Dermis microvascular lymphatic vessel endothelial cell (primary cell): ENCODE data around the gene HAPLN1. TPM values are rescaled to one million over a fixed set of nuclear protein-coding genes. Genes with fewer than 3 reads are reported as not detected.
A peak's percentile ranks its signal among the peaks of the same experiment; 100 is the strongest.

ENCODE experiments used
- DNase-seq, 2 donors: peaks; one replicate each; pipeline versions ENCODE4 v3.0.0 to v3.0.0-alpha.2; 2010; ENCODE audit warnings: low read depth in 2 of 2
- total RNA-seq: library from RNA; depleted of rRNA; stranded (reverse); fragments of >200 nt; gene quantifications from 2 replicates; pipeline ENCODE4 v1.2.1, GENCODE V29; 2014

Gene HAPLN1
- total RNA-seq, 1 donor from 2014 or later: not detected

DNA sequence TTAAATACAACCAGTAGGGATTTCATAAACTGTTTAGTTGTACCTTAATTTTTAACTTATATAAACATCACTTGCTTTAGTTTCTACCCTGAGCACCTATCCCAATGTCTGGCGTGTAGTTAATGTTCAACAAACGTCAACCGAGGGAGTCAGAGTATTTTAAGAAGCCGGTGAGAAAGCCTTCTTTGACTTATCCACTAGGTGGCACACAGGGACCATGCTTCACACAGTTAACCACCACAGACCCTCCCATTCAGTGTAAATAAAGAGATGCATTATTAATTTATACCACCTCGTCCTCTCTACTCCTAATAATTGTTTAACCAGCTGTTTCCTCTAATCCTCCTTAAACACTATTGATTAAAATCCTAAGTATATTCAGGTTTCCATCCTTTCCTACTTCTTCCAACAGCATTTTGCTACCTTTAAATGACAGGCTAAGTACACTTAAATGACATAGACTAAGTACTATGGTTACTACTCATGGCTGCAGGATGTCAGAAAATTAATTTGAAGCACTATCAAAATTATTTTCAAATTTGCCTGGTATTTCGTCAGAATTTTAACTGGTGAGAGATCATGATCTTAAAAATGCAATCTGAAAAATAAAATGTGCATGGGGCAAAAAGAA is 2.3 kb downstream of the HAPLN1 start:
- DNase-seq: peak; percentile 40 to 73

DNA sequence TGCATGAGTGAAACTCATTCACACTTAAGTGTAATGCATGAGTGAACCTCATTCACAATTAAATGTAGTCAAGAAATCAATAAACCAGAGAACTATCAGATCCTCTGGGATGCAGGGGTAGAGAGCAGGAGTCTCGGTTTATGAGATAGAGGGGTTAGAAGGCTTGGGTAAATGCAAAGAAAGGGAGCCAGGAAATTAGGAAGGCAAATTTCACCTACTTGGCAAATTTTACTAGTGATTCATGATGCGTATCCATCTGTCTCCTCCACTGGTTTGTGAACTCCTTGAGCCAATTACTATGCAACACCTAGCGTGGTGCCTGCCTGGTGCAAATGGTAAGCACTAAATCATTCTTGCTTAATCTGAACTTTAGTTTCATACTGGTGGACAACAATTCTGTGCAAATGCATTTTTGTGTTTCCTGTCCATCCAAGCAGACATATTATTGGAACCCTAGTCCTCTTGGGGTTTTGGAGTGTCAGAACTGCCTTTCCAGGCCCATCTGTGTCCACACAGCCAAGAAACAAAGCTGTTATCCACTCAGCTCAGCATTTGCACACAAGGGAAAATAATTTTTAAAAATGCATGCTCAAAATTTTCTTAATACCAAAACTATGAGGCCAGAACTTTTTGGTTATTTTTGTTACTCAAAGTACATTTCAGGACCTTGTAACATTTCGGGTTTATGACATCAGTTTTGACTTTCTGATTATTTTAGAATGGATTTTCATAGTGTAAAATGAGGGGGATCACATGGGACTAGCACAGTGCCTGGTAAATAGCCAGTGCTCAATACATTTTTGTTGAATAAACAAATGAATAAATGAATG is 5.2 kb downstream of the HAPLN1 start:
- no peak for DNase-seq

DNA sequence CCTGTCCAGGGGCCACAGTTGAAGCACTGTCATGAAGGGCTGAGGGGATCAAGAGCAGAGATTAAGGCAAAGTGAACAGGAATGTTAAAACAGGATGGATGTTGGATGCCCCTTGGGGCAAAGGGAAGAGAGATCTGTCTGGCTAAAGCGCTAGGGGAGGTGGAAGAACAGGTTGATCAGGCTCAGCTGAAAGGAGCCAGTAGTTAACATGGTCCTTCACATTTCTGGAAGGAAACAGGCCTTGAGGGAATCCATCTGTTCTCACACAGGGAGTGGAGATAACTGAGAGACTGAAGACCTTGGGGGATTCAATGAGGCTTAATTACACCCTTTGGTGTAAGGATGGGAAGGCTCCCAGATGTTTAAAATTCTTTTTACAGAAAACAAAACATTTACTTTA is 5.8 kb downstream of the HAPLN1 start:
- no peak for DNase-seq

DNA sequence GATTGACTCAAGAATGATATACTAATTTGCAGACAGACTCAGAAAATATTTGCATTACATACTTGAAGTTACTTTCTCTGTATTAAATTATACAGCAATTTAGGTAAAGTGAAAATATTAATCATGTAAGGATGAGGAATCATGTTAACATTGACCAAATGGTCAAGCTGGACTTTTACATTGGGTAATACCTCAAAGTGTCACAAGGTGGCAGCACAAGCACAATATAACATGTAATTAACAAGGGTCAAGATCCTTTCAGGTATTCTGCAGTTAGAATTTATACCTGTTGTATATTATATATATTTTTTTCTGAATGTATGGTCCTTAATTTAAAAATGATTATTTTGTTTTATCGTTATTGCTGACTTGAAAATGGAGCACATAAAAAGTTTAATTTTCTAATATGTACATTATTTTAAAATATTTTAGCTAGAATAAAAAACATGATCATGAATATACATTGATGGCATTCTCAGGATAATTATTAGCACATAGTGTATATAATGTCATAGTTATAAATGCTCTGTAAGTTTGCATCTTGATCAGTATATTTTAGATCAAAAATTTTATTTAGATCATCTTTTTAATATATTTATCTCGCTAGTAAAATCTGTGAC is 8.6 kb downstream of the HAPLN1 start:
- DNase-seq: peak; percentile 17 to 52

DNA sequence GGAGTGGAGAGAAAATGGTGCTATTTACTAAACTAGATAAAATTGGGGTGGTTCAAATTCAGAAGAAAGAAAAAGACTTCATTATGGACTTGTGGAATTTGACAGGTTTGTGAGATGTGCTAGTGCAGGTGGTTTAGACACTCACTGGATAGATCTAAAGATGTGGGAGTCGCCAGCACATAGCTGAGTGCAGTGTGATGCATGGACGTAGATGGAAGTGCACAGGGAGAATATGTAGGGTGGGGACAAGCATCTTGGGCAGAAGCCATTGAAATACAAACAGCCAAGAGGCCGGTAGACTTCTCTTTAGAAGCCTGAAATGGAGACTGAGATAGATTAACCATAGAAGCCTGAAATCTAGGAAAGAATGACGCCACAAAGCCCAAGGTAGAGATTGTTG is 10.7 kb downstream of the HAPLN1 start:
- no peak for DNase-seq

DNA sequence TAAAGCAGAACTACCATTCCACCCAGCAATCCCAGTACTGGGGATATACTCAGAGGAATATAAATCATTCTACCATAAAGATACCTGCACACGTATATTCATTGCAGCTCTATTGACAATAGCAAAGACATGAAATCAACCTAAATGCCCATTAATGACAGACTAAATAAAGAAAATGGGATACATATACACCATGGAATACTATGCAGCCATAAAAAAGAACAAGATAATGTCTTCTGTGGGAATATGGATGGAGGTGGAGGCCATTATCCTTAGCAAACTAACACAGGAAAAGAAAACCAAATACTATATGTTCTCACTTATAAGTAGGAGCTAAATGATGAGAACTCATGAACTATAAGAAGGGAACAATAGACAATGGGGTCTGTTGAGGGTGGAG is 12.5 kb downstream of the HAPLN1 start:
- no peak for DNase-seq

DNA sequence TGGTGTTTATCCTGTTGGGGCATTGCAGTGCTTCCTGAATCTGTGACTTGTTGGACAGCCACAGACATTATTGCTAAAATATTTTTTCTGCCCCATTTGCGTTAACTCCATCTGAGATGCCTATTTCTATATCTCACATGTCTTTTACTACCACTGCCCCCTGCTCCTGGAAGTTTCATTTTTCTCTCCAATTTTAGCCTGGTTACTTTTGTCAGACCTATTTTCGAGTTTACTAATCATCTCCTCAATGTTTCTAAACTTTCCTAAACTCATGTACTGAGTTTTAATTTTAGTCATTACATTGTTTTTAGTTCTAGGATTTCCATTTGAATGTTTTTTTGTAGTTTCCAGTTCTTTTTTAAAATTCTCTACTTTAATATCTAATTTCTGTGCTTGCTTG is 17.6 kb downstream of the HAPLN1 start:
- no peak for DNase-seq

DNA sequence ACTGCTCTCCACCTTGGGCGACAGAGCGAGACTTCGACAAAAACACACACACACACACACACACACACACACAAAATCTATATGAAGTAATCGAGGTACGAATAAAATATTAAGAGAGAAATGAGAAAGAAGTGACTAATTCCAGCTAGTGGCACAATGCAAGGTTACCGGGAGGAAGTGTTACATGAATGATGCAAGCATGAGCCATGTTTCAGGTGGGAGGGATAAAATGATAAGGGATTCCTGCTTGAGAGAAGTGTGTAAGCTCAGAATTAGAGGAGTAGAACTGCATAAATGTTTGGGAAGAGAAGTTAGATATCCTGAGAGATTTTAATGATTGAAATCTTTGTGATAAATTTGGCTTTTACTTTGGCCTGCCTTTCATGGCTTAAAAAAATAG is 18.8 kb downstream of the HAPLN1 start:
- DNase-seq: no peak

DNA sequence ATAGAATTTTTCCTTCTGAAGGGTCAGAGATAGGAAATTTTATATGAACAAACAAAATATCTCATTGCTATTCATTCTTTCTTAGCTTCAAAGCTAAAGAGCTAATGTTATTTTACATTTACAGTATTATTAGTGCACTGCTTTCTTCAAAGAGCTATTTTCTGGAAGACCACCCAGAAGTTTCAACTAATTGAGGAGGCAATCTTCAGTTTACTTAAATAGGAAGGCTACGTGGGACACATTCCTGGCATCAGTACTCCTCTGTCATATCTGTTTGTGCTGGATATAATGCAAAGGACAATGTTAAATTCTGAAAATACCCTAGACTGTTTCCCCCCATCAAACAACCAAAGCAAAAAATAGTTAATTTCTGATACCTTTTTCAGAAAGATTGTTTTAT is 30.8 kb downstream of the HAPLN1 start:
- no peak for DNase-seq

DNA sequence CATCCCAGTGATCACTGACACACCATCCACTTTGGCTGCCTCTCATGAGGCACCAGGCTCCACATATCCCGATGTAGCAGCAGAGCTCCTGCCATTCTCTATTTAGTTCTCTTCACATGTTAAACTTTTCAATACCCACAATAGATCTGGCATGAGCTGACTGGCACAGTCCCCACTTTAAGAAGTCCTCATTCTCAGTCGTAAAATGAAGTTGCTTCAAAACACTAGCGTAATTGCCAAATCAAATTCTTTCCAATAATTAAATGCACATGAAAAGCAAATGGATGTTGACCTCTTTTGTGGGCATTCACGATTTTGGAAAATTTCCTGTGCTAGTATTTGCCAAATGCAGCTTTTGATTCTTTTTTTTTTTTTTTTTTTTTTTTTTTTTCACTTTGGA is 32.4 kb downstream of the HAPLN1 start:
- no peak for DNase-seq

DNA sequence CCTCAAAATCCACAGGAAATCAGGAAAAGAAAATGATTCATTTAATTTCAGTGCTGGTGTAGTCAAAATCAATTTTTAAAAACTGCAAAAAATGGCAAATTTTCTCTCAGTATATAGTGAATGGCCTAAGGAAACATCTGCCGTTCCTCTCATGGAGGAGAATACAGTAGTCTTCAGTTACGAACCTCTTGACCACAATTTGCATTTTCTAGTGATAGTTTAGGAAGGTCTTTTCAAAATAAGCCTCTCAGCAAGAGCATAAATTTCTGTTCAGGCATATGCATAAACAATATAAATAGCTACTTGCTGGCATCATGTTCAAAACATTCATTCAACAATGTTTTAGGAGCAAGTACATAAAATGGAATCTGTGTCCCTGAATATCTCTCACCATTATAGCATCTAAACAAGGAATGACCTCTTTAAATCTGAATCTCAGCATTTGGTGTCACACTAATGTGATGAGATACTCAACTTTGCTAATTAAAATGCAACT is 33.5 kb downstream of the HAPLN1 start:
- no peak for DNase-seq

DNA sequence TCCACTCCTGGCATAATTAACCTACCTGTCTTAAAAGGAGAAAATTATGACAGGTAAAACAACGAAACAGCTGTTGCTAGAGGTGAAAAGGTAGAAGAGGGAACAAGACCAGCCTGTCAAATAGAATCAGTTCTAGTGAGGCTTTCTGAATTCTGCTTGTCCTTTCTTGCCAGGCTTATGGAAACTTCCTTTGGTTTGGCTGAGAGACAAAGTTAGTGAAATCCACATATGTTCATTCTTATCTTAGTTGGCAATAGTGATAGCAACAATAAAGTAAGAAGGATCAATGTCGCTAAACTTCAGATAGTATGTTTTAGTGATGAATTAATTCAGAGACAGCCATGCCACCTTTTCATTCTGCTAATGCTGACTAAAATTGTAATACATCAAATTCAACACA is 34.4 kb downstream of the HAPLN1 start:
- no peak for DNase-seq

DNA sequence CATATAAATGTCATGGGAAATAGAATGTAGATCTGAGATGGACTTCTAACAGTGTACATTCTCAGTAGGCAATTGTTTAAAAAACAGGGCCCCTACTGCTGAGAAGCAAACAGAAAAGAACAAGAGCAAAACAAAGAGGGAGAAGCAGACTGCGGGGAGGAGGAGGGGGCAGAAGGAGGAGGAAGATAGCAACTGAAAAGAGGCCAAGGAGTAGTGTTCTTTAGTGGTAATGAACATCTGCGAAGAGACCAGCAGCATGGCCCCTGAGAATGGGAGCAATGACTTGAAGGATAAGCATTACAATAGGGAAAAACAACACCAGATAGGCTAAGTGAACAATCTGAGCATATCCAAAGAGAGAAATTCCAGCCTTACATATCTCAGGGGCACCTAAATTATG is 36.8 kb downstream of the HAPLN1 start:
- no peak for DNase-seq

DNA sequence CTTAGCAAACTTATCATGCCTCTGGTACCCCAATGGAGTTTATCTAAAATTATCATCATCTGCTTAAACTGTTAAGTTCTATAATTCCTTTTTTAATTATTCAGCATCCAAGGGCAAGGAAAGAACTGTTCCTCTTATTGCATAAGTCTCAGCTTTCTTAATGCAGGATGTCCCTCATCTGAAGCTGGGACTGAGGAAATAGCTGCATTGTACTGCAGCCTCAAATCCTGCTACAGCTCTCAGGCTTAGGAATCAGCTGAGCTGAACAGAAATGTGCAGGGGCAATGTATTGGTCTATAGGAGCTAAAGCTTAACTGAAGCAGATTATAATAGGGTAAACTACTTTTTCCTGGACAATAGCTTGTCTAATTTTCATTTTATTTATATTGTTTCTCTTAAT is 48.0 kb downstream of the HAPLN1 start:
- no peak for DNase-seq

DNA sequence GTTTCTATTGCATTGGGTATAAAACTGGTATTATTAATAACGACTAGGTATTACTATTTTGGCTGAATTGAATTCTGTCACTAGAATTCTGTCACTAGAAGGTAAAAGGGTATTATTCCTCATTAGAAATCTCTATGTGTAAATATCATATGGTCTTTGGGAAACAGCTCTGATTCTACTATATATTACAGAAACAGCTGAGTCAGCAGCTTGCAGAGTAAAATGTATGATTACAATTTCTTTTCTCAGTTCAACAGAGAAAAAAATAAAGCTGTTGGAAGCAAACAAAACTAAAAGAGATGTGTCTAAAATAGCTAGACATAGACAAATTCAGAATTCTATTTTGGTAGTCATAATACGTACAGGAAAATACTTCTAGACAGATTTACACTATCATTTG is 48.5 kb downstream of the HAPLN1 start:
- DNase-seq: no peak

DNA sequence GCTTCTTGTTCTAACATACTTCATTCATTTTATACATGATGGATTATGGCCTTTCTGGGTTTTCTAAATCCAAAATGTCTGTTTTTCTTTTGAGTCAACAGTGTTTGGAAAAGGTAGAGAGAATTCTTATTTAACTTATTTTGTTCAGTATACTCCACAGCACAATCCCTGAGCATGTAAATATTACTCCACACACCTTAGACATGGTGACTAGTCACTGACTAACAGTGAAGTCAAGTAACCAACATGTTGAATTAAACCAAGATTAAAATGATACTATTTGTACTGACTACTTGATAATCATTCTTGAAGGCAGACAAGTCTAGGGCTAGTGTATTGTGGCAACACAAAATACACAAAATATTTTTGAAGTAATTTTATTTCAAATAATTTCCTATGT is 55.0 kb downstream of the HAPLN1 start:
- no peak for DNase-seq

DNA sequence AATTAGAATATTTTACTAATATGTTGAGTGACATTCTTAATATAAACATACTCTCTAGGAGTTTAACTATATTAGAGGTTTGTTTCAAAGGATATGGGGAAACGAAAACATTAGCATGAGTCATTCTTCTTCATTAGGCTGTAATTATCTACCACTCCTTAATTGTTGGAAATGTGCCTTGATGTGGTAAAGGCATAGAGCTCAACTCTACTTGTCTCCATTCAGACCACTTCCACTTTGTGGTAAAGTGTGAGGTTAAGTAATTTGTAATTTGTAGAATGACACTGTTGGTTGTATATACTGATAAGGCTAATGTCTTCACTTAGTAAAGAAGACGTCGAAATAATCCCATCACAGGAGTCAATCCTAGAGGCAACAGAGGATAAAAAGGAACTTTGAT is 58.1 kb downstream of the HAPLN1 start:
- DNase-seq: no peak

DNA sequence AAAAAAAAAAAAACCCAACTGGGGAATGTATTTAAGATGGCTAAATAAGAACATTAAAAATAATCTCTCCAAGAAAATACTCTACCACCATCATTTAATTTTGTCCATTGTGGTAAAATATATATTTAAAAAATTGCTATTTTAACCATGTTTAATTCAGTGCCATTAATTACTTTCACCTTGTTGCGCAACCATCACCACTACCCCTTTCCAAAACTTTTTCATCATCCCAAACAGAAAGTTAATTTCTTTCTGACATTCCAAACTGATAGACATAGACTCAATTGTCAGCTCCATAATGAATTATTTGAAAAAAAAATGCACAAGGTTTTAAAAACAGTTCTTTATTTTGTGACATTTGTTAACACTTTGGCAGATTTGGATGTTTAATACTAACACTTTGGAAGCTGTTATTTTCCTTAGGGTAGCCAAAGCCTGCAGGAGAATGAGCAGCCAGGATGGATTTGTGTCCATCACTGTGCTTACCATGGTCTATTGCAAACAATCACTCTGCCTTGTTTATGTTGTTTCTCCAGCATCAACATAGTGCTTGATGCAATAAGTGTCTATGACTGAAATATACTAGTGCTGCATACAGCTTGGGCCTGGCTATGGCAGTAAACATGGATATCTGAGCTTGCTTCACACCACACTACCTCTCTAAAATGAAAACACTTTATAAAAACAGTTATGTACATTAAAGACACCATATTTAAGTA is 62.7 kb downstream of the HAPLN1 start:
- DNase-seq: no peak

DNA sequence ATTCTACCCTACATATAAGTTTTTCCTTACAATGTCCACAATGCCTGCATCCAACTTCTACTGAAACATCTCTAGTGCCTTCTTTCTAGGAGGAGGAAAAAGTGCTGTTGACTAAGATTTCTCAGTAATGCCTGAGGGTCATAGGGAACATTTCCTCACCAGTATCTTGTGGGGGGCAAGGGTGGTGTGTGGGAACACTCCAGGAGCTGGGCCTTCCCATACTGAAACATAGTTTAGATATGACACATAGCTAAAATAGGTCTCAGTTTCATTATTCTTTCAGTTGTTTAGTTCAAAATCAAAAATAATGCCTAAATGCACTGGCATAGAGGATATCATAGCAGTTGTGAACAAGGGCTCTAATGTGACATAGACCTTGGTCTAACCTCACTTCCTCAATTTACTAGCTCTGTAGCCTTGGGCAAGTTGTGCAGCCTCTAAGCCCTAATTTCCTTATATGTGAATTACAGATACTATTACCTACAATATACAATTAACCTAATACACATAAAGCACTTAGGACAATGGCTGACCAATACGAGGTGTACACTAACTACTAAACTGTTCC is 66.1 kb downstream of the HAPLN1 start:
- DNase-seq: no peak

DNA sequence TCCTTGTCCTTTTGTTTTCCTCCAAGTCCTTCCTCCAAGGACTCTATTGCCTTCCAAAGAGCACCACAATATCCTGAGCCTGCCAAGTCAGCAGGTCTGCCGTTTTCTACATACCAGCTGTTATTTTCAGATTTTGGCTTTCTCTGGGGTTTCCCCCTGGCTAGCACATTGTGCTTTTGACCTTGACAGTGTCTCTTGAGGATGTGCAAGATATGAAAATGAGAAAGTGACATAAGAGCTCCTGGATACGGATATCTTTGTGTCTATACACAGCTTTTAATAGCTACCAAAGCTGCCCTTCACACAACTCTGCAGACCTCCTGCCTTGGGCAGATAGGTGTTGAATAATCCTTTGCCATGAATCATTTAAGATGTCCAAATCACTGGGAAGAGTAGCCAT is 67.0 kb downstream of the HAPLN1 start:
- DNase-seq: no peak

DNA sequence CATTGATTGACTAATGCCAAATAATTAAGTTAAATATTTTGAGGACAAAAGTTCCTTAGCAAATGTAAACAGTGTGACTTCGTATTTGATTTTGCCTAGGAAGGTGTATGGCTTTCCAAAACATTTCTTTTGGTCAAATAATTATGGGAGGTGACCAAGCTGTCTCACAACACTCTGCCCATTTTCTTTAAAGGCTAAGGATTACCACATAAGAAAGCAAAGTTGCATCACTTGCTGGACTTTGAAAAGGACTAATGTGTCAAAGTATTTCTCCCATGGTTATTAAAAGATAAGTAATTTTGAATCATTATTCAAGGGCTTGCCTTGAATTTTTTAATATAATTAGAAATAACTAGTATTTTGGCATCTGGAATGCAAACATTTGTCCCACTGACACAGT is 74.7 kb downstream of the HAPLN1 start:
- no peak for DNase-seq

DNA sequence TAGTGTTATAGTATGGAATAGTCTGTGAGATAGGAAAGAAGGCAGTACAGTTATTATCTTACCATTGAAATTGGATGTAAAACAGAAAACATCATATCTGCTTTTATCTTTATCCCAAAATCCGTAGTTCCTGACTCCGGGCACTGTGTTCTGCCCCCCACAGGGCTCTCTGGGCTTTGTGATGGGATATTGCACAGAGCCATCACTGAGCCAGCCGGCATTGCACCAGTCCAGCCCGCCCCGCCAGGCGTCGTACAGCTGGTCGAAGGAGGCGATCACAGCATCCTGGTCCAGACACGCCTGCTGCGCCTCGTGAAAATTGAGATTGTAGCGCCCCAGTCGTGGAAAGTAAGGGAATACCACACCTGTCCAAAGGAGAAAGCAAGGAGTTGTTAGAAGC is 76.4 kb downstream of the HAPLN1 start:
- no peak for DNase-seq
